SK-N-MC (cell line): ENCODE results near the gene DNPH1.

Source experiments
- EZH2 ChIP-seq: fragments of 200-600 bp; sonication (generic); IDR thresholded peaks from one replicate; pipeline ENCODE4 v1.6.1; 2017; ENCODE audit warnings: antibody characterized with exemption
- FOXP2 ChIP-seq: optimal IDR thresholded peaks from 2 replicates; pipeline ENCODE3; 2011; ENCODE audit warnings: mild to moderate bottlenecking, moderate library complexity; ENCODE audit not compliant: insufficient read depth; ENCODE audit errors: extremely low read length, control extremely low read depth
- POLR2AphosphoS5 ChIP-seq: IDR thresholded peaks from 2 replicates; pipeline ENCODE4 v1.6.1; 2012; ENCODE audit warnings: mild to moderate bottlenecking, low read depth, low read length, borderline replicate concordance

DNA sequence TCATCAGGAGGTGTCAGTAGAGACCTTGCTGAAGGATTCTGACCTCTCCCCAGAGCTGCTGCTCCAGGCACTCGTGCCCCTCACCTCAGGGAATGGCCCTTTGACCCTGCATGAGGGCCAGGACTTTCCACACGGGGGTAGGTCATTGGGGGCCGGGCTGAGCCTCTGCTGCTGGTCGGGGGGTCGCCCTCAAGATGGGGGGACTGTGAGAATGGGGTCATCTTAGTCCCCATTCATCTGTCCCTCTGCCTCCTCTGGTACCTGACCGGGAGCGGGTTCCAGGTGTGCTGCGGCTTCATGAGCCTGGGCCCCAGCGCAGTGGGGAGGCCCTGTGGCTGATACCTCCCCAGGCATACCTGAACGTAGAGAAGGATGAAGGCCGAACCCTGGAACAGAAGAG, 15.8 kb downstream of the DNPH1 start:
- TF ChIP-seq EZH2 (no peak), POLR2AphosphoS5 (no peak), FOXP2 (no peak)
